Gastroesophageal sphincter (tissue), 3 donors: ENCODE data around the gene ARID1B.

ENCODE experiments used
- POLR2A ChIP-seq, 2 donors: fragments of 450-650 bp; IDR thresholded peaks; one replicate each; pipeline ENCODE4 v1.6.1; 2017; ENCODE audit warnings: antibody characterized with exemption in 2 of 2, mild to moderate bottlenecking in 2 of 2, moderate library complexity in 1 of 2
- TF ChIP-seq, protein P1 (sequence below), 4 experiments: fragments of 200-600 bp in 2 of 4; fragments of 450-650 bp in 2 of 4; sonication (generic) in 1 of 4; IDR thresholded peaks; one replicate each; pipeline ENCODE4 v1.5.1; 2017 to 2019; ENCODE audit warnings: antibody characterized with exemption in 4 of 4, mild to moderate bottlenecking in 2 of 4, moderate library complexity in 2 of 4

- TF ChIP-seq, protein P1, sequence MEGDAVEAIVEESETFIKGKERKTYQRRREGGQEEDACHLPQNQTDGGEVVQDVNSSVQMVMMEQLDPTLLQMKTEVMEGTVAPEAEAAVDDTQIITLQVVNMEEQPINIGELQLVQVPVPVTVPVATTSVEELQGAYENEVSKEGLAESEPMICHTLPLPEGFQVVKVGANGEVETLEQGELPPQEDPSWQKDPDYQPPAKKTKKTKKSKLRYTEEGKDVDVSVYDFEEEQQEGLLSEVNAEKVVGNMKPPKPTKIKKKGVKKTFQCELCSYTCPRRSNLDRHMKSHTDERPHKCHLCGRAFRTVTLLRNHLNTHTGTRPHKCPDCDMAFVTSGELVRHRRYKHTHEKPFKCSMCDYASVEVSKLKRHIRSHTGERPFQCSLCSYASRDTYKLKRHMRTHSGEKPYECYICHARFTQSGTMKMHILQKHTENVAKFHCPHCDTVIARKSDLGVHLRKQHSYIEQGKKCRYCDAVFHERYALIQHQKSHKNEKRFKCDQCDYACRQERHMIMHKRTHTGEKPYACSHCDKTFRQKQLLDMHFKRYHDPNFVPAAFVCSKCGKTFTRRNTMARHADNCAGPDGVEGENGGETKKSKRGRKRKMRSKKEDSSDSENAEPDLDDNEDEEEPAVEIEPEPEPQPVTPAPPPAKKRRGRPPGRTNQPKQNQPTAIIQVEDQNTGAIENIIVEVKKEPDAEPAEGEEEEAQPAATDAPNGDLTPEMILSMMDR (IDR thresholded peaks at IDR 0.05), result no peak
- TF ChIP-seq POLR2A (IDR thresholded peaks at IDR 0.05), result no peak
Observed at GRCh38 chr6:157063176-157063905, 286.2 kb downstream of the ARID1B start.
